Breast epithelium (tissue), 4 donors: Measurements from ENCODE around the gene BIRC2. TPM values are rescaled to one million over a fixed set of nuclear protein-coding genes. Genes with fewer than 3 reads are reported as not detected.

Experiments used
- DNase-seq, 2 donors: peaks; one replicate each; pipeline ENCODE4 v3.0.0-alpha.2; 2019; ENCODE audit warnings: low spot score in 2 of 2
- H3K27ac ChIP-seq, 2 donors: fragments of 200-600 bp; sonication (generic) in 1 of 2; one replicate each; pipeline ENCODE4 v1.5.1; 2016 to 2019; ENCODE audit warnings: mild to moderate bottlenecking in 1 of 2
- H3K27me3 ChIP-seq, 2 donors: fragments of 200-600 bp; sonication (generic) in 1 of 2; one replicate each; pipeline versions ENCODE4 v1.5.1 to v1.6.0; 2017 to 2019; ENCODE audit warnings: control low read depth in 1 of 2, mild to moderate bottlenecking in 1 of 2
- H3K36me3 ChIP-seq: fragments of 200-600 bp; one replicate; pipeline ENCODE4 v1.5.1; 2019
- H3K4me1 ChIP-seq, 2 donors: fragments of 200-600 bp; sonication (generic); one replicate each; pipeline ENCODE4 v1.5.1; 2016 to 2019; ENCODE audit warnings: control low read depth in 1 of 2
- H3K4me3 ChIP-seq, 3 donors: fragments of 200-600 bp; sonication (generic); 1 replicate in 2 of 3; 2 replicates in 1 of 3; pipeline ENCODE4 v1.5.1; 2016 to 2019; ENCODE audit warnings: mild to moderate bottlenecking in 3 of 3, moderate library complexity in 2 of 3
- H3K9me3 ChIP-seq, 2 donors: fragments of 200-600 bp; sonication (generic) in 1 of 2; one replicate each; pipeline ENCODE4 v1.5.1; 2016 to 2019; ENCODE audit warnings: control low read depth in 1 of 2
- POLR2A ChIP-seq: fragments of 450-650 bp; IDR thresholded peaks from one replicate; pipeline ENCODE4 v1.6.1; 2016; ENCODE audit warnings: antibody characterized with exemption, mild to moderate bottlenecking, moderate library complexity
- POLR2AphosphoS5 ChIP-seq, 3 donors: sonication (generic); formaldehyde crosslinking; IDR thresholded peaks; one replicate each; pipeline ENCODE4 v1.6.1; 2017; ENCODE audit warnings: antibody characterized with exemption in 3 of 3
- intact Hi-C: fragments of 100-400 bp; cut with DNase I; formaldehyde crosslinking; loops from one replicate; pipeline ENCODE4 v1.15.1; 2023; ENCODE audit warnings: low total_unique reads
- total RNA-seq, 3 donors: library from RNA; depleted of rRNA; stranded (reverse); fragments of >200 nt; gene quantifications; one replicate each; pipeline ENCODE4 v1.1.0, GENCODE V29; 2016
- TF ChIP-seq, protein P1 (sequence below), 3 donors: fragments of 450-650 bp; IDR thresholded peaks; one replicate each; pipeline ENCODE4 v1.5.1; 2016 to 2017; ENCODE audit warnings: antibody characterized with exemption in 3 of 3, mild to moderate bottlenecking in 3 of 3, moderate library complexity in 3 of 3

BIRC2 gene
- total RNA-seq, 3 donors from 2014 or later: 45.6 to 95.7 (median 48.5) TPM

DNA sequence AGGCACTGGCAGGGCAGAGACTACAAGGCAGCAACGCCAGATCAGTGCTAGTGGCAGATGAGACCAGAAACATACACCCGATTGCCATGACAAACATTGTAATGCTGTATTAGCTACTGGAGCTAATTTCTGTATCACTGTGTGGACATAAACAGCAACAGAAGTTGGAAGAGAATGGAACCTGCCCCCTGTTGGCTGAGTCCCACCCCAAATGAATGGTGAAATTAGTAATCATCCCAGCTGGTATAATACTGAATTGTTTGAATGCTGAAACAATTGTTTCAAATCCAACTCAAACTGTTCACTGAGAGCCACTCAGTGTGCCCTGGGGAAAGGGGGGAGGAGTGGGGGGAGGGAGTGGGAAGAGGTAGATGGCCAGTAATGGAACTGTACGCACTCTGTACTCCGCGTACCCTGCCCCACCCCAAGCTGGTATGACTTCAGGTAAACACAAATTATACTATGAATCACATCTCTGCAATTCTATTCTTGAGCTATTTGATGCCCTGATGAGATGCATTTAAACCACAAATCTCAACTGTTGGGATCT lies 40.9 kb upstream of the BIRC2 start:
- no peaks in the 10 kb centered on the region for H3K27me3 ChIP-seq
- intact Hi-C loops: no loop called here
- TF ChIP-seq POLR2A (no peak), POLR2AphosphoS5 (IDR thresholded peaks at IDR 0.05) (no peak)
- TF ChIP-seq, protein P1, sequence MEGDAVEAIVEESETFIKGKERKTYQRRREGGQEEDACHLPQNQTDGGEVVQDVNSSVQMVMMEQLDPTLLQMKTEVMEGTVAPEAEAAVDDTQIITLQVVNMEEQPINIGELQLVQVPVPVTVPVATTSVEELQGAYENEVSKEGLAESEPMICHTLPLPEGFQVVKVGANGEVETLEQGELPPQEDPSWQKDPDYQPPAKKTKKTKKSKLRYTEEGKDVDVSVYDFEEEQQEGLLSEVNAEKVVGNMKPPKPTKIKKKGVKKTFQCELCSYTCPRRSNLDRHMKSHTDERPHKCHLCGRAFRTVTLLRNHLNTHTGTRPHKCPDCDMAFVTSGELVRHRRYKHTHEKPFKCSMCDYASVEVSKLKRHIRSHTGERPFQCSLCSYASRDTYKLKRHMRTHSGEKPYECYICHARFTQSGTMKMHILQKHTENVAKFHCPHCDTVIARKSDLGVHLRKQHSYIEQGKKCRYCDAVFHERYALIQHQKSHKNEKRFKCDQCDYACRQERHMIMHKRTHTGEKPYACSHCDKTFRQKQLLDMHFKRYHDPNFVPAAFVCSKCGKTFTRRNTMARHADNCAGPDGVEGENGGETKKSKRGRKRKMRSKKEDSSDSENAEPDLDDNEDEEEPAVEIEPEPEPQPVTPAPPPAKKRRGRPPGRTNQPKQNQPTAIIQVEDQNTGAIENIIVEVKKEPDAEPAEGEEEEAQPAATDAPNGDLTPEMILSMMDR (IDR thresholded peaks at IDR 0.05): no peak
- H3K36me3 ChIP-seq: no peaks in the 10 kb centered on the region
- H3K4me3 ChIP-seq: peak overlapping the region in 1 of 3 donors; percentile 21
- H3K9me3 ChIP-seq: peaks cover 0 to 7% of the 10 kb centered on the region in 2 donors
- peak overlapping the region; percentile 70 to 77 for H3K27ac ChIP-seq
- H3K4me1 ChIP-seq: peaks cover 0 to 17% of the 10 kb centered on the region in 2 donors
- DNase-seq: peak in 1 of 2 donors; percentile 70

DNA sequence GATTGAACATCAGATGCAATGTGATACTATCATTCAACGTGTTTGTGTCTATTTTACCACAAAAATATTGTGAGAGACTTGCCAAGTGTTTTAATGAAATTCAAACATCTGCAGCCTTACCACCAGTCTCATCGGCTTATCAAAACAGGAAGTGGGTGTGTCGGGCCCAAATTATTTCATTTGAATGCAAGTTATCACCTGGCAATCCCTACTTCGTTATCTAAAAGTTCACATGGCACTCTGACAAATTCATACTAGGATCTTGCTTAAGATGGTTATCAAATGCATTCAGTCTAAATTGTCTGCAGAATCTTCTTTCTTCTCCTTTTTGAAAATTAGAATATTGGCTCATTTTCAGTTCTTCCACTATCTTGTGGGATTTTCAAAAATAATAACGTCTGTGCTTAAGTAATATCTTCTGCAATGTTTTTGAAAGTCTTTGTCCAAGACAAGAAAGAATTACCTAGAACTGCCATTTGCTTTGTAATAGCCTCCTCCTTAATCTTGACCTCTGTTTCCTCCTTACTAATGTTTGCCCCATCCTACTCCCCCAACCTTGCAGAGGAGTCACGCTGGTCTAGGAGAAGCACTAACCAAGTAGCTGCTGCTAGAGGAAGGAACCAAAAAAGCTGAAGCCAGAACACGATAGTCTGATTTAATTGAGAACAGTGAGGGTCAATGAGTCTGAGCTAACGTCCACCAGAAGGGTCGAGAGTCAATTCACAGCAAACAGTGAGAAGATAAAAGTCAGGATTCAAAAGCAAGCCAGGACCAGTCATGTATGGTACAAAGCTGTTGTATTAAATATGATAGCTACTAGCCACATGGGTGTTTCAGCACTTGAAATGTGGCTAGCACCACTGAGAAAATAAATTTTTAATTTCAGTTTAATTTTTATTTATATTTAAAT lies 39.9 kb upstream of the BIRC2 start:
- H3K27ac ChIP-seq: peak overlapping the region; percentile 70 to 77
- peaks cover 0 to 17% of the 10 kb centered on the region in 2 donors for H3K4me1 ChIP-seq
- H3K9me3 ChIP-seq: peaks cover 0 to 7% of the 10 kb centered on the region in 2 donors
- no peaks in the 10 kb centered on the region for H3K27me3 ChIP-seq
- no peak for DNase-seq
- H3K4me3 ChIP-seq: no peak overlapping the region
- H3K36me3 ChIP-seq: no peaks in the 10 kb centered on the region
- TF ChIP-seq POLR2AphosphoS5 (IDR thresholded peaks at IDR 0.05) (no peak), POLR2A (no peak)
- intact Hi-C loops: no loop called here

DNA sequence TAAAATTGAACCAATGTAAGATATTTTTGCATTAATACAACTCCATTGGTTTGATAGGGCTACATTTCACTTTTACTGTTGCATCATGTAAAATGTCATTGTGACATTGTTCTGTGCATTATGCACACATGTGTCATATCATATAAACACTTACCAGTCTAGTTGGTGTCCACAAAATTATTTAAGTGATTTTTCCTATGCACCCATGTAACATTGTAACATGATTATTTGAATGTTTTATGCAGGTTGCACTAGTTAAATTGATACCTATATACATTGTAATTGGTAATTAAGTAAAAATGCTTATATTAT lies 39.3 kb upstream of the BIRC2 start:
- H3K27ac ChIP-seq: no peak overlapping the region
- H3K27me3 ChIP-seq: no peaks in the 10 kb centered on the region
- TF ChIP-seq, protein P1 (IDR thresholded peaks at IDR 0.05): no peak
- TF ChIP-seq POLR2AphosphoS5 (IDR thresholded peaks at IDR 0.05) (no peak), POLR2A (no peak)
- no peak overlapping the region for H3K4me3 ChIP-seq
- no peaks in the 10 kb centered on the region for H3K36me3 ChIP-seq
- peaks cover 0 to 17% of the 10 kb centered on the region in 2 donors for H3K4me1 ChIP-seq
- intact Hi-C loops: no loop called here
- no peak for DNase-seq
- peaks cover 0 to 2% of the 10 kb centered on the region in 2 donors for H3K9me3 ChIP-seq

DNA sequence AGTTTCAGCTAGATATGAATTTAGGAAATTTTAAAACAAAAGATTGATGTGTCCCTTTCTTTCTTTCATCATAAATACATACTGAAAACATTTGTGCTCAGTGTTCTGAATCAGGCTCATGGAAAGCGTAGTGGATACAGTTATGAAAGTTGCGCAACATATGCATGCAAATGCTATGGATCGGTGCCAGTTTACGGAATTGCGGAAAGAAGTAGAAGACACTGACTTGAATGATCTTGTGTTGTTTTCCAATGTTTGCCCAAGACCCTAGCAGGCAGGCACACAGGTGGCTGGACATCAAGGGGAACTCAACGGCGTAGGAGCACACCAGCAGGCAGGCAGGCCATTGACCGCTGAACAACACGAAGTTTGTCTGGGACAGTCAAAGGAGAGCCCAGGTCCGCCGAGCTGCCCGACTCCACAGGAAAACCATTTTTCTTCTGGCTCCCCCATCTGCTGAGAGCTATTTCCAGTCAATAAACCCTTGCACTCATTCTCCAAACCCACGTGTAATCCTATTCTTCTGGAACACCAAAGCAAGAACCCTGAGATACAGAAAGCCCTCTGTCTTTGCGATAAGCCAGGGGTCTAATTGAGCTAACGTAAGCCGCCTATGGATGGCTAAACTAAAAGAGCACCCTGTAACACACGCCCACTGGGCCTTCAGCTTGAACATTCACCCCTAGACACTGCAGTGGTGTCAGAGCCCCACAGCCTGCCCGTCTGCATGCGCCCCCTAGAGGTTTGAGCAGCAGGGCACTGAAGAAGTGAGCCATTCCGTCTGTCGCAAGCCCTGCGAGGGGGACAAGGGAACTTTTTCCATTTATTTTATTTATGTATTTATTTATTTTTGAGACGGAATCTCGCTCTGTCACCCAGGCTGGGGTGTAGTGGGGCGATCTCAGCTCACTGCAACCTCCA lies 37.1 kb upstream of the BIRC2 start:
- TF ChIP-seq, protein P1 (IDR thresholded peaks at IDR 0.05): no peak
- TF ChIP-seq POLR2A (no peak), POLR2AphosphoS5 (IDR thresholded peaks at IDR 0.05) (no peak)
- H3K4me1 ChIP-seq: peaks cover 0 to 17% of the 10 kb centered on the region in 2 donors
- no peaks in the 10 kb centered on the region for H3K27me3 ChIP-seq
- no peaks in the 10 kb centered on the region for H3K9me3 ChIP-seq
- intact Hi-C loops: no loop called here
- H3K36me3 ChIP-seq: no peaks in the 10 kb centered on the region
- DNase-seq: no peak
- H3K27ac ChIP-seq: no peak overlapping the region
- no peak overlapping the region for H3K4me3 ChIP-seq

DNA sequence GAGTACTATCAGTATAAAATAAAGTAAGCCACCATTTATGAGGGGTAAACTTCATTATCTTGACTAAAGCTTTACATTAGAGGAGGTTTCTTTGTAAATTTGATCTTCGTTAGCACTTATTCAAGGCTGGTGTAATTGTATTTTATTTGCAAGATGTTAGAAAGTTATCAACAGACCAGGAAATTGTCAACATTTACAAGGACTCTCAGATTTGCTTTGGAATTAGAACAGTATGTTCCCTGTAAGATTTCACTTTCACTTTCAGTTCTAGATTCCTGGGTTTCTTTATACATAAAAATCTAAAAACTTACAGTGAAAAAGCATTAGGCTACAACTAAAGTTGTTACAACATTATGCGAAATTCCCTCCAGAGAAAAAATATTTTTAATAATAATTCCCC lies 34.3 kb upstream of the BIRC2 start:
- peak overlapping the region; percentile 4 to 52 (median 35) for H3K4me3 ChIP-seq
- intact Hi-C loops: no loop called here
- H3K27me3 ChIP-seq: no peaks in the 10 kb centered on the region
- H3K4me1 ChIP-seq: no peaks in the 10 kb centered on the region
- TF ChIP-seq POLR2A: no peak
- no peak for TF ChIP-seq POLR2AphosphoS5 (IDR thresholded peaks at IDR 0.05)
- TF ChIP-seq, protein P1 (IDR thresholded peaks at IDR 0.05): no peak
- no peaks in the 10 kb centered on the region for H3K36me3 ChIP-seq
- peak overlapping the region; percentile 75 to 83 for H3K27ac ChIP-seq
- no peak for DNase-seq
- no peaks in the 10 kb centered on the region for H3K9me3 ChIP-seq
